ENCODE data around the gene TFRC.

- no peak for TF ChIP-seq CTCF (conservative IDR thresholded peaks at IDR 0.05 in 1 of 2, IDR thresholded peaks at IDR 0.05 in 1 of 2; ENCODE audit: extremely low read depth in 1 of 2, insufficient read depth in 1 of 2, low read depth in 1 of 2, low read length in 2 of 2)
- TF ChIP-seq EZH2 (IDR thresholded peaks at IDR 0.05; ENCODE audit: borderline replicate concordance, low read length): no peak
Observed at GRCh38 chr3:196013587-196014487, 68.1 kb downstream of the TFRC start.
